HUDEP-2 (cell line): ENCODE data around the gene SYT7.

Experiments
- DNase-seq, 76 experiments: peaks; one replicate each; lab custom pipeline; 2025; ENCODE audit not compliant: unreplicated experiment in 76 of 76; lab: John Stamatoyannopoulos, UW

SYT7 gene

DNA sequence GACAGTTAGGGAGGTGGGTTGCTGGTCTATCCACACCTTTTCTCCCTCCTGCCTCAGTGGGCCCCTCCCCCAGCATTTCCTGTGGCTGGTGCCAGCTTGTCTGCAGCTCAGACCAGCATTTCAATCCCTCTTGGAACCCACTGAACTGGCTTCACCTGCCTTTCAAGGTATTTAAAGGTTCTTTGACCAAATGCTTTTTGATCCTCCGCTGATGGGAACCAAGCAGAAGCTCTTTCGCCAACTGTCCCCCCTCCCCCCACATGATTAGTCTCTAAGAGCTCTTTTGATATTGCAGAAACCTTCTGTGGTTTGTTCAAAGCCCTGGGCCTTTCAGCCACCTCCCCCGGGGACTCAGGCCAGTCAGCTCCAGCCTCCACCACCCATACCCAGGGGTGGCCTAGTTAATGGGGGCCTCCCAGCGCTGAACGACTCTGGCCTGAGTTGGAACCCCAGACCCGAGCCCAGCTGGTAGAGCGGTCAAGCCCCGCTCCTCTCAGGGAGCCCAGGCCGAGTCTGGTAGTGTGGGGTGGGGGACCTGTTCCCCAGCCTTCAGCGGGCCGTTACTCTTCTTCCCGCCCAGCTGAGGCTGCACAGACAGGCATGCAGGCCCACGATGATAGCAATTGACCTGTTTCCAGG, 6.0 kb upstream of the SYT7 start:
- DNase-seq: no peak

DNA sequence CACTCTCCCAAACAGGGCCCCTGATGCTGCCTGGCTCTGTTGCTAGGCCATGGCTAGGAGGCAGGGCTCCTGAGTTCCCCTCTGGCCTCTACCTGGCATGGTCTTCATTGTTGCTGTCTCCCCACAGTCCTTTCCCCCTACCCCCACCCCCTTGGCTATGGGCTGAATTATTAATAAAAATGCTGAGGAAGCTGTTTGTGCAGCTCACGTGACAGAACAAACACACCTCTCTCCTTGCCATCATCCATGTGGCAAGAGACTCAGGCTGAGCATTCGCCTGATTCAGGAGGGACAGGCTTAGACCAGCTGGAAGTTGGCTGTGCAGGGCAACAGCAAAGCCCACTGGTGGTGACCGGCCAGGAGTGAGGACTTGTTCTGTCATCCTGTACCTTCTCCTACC, 4.2 kb upstream of the SYT7 start:
- DNase-seq: no peak

DNA sequence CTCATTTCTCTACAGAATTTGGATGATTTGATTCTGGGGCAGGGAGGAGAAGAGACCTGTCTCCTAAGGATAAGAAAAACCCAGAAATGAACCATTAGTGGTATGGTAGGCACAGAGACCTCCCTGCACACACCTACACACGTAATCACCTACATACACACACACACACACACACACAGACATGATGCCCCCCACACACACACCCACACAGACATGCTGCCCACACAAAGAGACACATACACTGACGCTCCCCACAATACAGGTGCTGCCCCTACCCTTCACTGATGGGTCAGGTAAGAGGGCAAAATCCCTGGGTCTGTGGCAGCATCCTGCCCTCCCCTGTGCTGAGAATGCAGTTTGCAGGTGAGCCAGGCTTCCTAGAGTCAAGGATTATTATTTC, 1.1 kb upstream of the SYT7 start:
- DNase-seq: no peak

DNA sequence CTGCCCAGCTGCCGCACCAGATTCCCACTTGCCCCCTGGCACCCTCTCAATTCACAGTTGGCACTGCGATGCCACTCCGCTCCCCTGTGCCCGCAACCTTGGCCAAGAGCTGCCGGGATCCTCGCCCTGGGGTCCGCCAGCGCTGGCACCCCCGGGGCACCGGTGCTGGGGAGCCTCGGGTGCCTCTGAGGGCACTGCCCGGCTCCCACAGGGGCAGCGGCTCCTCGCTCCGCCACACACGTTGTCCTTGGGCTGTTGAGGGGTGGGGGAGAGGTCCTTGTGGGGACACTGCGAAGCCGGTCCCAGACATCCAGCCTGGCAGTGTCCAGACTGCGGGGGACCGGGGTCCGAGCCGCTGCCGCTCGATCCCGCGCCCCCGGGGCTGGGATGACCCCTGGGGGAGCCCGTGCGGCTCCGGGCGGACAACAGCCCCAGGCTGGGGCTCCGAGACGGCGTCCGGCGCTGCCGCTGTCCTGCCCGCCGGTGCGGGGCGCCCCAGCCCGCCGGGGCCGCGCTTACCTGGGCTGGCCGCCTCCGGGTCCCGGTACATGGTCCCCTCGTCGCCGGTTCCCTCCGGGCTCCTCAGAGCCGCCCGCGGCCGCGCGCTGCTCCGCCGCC, 496 bp downstream of the SYT7 start:
- DNase-seq: no peak

DNA sequence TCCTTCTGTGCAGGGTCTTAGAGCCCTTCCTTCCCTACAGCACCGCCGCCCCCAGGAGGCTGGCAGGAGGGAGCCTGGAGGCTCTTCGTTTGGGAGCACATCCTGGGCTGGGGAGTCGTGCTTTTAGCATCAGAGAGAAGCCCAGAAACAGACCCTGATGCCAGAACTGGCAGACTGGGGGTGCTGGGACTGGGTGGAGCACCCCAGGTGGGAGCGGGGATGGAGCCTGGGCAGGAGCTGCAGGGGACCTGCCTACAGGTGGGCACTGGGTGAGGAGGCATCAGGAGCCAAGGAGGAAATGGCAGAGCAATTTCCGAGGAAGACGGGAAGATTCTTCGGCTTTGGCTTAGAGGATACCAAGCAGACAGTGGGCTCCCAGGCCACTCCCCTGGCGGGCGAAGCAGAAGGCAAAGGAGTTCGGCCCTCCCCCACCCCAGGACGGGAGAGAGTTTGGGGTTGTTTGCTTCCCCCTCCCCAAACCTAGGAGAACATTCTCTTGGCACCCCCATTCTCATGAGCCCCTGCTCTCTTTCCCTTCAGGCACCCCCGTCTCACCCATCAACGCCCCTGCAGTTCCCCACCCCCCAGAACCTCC, 1.1 kb downstream of the SYT7 start:
- DNase-seq: no peak

DNA sequence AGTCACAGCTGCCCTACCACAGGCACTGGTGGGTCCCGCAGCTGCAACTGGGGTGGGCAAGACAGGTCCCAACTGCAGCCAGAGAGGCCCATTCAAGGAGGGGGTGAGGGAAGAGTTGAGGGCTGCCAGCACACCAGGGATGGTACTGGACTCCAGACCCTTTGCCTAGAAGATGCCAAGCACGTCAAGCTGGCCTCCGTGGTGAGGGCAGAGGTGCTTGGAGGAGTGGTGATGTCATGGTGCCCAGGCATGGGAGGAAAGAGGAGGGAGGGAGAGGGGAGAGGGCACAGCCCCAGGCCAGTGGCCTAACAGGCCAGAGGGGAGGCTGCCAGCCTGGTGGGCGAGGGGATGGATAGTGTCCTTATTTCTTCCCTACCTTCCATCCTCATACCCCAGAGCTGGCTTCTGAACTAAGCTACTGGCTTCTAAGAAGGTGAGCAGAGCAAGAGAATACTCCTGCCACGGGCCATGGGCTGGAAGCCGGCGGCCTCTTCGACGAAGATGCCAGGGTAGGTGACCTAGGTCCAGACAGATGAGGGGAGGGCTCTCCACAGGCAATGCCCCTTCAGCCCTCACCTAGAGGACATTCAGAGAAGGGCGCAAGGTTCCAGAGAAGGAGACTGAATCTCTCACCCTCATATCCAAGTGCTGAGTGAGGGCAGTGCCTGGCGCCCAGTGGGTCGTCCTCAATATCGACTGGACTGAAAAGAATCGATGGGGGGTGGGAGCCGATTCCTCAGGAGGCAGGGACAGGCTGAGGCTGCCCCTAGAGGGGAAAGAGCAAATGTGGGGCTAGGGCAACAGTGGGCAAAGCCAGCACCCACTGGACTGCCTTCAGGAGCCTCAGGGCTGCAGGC, 1.8 kb downstream of the SYT7 start:
- DNase-seq: no peak

DNA sequence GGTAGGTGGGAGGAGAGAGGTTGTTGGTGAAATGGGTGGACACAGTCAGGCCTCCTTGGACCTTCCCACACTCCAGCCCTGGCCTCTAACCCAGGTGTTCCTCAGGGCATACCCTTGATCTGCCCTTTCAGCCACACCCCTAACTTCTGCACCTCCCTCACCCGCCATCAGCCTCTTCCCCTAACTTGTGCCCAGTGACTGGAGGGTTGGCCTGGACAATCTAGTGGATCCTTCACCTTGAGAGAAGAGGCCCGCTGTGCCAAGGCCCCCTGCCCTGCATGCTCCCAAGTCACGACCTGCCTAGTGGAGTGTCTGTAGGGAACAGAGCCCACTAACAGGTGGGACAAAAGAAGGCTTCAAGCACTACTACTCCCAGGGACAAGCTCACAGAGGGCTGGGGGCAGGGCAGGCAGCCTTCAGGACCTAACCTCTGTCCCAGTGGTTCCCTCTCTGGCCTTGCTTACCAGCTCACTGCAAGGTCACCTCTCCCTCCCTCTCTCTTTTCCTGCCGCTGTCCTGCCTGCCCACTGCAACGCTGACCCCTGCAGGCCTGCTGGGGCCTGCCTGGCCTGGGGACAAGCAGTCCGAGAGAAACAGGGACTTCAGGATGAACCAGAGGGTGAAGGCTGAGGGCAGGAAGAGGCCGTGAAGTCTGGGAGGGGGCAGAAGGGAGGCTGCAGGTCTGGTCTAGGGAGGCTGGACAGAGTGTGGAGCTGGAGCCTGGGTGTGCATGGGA, 3.3 kb downstream of the SYT7 start:
- peak in 1 of 76 experiments; percentile 5 for DNase-seq

DNA sequence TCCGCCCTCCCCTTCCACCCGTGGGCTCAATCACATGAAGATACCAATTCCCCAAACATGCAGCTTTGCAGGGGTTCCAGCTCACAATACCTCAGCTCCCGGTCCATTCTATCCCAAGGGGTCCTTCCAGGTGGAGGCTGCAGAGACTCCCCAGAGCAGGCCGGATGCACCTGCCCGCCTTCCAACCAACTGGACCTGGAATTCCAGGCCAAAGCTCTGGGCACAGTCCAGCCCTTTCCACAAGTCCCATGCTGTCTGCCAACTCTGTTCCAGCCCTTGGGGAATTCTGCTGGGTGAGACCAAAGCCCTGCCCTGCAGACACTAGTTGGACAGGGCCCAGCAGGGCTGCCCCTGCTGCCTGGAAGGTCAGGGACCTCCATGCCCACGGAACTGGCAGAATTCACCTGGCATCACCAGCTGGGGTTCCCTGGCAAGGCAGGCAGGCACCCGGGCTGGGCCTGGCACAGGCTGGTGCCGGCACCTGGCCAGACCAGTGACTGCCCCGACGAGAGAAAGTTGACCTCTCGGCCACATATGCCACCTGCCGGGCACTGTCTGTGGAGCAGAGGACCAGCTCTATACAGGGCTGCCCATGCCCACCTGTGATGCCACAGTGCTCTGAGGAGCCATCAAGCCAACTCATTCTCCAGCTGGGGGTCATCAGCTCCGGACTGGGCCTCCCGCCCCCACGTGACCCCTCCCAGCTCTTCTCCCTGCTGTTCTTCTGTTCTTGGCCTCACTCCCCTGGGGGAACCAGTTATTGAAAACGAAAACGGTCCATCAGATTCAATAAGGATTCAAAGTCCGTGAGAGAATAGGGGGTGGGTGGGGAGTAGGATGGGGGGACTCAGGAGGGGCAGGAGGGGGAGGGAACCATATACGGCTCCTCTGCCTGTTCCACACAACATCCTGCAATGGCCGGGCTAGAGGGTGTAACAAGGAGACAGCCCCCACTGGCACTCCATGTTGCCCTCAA, 4.7 kb downstream of the SYT7 start:
- DNase-seq: peak in 1 of 76 experiments; percentile 5

DNA sequence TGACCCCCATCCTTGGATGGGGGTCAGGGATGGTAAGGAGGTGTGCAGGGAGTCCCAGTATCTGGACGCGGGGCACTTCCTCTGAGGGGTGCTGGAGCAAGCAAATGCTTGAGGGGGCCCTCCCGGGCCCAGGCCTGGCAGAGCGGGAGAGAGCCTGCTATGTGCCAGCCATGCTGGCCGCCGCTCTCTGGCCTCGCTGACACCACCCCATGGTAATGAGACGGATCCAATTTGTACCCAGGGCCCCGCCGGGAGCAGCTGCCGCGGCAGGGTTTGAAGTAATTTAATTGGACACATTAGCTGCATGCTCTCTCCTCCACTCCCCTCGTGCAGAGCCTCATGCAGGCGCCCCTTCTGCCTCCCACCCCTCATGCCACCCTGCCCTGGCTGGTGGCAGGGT, 6.3 kb downstream of the SYT7 start:
- DNase-seq: no peak

DNA sequence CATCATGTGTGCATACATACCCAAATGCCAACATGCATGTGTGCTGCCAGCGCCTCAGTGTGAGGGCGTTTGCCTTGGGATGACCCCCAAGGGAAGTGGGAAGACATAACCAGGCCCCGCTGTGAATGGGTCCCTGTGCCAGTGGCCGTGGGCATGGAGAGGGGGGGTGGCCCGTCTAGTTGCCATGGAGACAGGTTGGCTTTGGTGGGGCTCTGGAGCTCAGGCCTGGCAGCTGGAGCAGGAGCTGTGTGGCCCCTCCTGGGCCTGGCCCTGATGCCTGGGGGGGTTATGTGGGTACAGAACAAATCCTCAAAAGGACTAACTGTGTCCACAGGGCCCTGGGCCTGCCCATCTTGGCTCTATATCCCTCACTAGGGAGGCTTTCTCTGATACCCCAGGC, 8.0 kb downstream of the SYT7 start:
- no peak for DNase-seq

DNA sequence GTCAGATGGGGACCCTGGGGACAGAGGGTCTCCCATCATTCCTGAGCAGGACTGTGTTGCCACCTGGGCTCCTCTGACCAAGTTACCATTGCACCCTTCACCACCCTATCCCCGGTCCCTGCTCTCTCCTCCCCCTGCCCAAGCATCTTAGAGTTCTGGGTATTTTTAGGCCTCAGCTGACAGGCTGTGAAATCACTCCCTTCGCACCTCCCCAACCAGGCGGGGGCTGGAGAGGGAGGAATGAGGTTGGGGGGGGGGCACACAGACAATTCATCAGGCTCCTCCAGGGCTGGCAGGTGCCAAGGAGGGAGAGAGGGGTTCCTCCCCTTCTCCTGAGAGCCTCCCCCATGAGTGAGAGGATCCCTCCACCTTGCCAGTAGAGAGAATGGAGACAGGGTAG, 9.0 kb downstream of the SYT7 start:
- DNase-seq: no peak

DNA sequence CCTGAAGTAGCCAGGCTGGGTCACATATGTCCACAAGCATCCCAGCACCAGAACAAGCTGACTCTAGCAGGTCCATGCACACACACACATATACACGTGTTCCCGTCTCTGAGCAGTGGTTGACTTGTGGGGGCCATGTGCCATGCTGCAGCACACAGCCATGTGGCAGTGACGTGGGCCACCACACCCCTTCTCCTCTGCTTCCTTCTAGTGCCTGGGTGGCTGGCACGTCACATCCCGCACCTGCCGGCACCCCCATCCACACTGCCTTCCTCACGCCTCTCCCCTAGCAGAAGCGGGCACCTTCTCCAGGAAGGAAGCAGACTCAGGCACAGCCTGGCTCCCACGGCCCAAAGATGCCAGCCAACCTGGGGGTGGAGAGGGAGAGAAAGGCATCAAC, 9.5 kb downstream of the SYT7 start:
- no peak for DNase-seq

DNA sequence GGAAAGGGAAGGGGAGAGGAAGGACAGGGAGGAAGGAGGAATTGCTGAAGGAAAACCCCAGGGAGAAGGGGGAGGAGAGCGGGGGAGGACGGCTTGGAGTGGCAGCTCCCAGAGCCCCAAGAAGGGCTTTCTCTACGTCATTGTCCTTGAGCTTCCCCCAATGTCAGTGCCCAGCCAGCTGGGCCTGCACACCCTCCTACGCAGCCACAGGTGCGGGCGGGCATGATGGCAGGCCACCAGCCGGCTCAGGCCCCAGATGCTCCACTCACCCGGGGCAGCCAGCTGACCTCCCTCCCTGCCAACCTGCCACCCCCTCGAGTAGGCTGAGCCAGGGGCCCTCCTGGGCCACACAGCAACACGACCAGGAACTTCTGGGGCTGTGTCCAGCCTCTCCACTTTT, 11.2 kb downstream of the SYT7 start:
- DNase-seq: no peak

DNA sequence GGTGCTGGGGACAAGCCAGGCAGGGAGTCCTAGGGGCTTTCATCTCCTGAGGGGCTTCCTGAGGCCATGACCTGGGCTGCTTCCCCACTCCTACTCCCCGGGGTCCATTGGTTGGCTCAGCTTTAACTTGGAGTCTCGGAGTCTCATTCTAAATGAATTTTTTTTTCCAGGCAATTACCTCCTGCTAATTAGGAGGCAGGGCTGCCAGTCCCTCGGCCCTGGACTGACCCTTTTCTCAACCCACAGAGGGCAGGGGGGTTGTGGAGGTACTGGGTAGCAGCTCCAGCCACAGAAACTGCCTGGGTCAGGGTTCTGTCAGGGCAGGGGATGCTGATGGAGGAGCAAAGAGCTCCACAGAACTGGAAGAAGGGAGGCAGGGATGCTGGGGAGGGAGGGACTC, 11.9 kb downstream of the SYT7 start:
- DNase-seq: no peak

DNA sequence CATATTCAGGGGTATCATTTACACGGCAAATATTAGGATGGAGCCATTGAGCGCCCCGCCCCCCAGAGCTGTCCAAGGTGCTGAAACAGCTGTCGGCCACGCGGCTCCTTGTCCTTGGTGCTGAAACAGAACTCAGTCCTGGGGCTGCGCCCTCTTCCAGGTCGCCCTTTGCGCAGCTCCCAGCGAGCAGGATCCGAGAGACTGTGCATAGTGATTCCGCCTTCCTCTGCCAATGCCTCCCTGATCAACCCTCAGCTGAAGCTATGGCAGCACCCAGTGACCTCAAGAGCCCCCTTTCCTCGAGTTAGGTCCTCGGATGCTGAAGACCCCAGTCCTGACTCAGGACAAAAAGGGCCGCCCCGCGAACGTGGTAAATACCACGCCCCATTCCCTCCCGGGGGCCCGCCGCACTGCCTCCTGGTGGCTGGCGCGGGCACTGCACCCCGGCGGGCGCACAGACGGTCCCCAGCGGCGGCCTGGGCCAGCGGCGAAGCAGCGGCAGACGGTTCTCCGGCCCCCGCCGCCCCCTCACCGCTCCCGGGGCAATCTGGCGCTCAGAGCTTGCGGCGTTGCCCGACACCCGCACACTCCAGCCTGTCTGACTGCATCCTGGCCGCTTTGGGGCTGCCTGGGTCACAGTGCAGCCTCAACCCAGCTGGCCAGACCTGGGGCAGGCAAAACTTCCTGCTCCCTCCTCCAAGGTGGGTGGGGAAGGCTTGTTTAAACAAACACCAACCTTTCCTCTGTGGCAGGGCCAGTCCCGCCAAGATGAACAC, 13.4 kb downstream of the SYT7 start:
- peak in 64 of 76 experiments; percentile 8 to 80 (median 62) for DNase-seq

DNA sequence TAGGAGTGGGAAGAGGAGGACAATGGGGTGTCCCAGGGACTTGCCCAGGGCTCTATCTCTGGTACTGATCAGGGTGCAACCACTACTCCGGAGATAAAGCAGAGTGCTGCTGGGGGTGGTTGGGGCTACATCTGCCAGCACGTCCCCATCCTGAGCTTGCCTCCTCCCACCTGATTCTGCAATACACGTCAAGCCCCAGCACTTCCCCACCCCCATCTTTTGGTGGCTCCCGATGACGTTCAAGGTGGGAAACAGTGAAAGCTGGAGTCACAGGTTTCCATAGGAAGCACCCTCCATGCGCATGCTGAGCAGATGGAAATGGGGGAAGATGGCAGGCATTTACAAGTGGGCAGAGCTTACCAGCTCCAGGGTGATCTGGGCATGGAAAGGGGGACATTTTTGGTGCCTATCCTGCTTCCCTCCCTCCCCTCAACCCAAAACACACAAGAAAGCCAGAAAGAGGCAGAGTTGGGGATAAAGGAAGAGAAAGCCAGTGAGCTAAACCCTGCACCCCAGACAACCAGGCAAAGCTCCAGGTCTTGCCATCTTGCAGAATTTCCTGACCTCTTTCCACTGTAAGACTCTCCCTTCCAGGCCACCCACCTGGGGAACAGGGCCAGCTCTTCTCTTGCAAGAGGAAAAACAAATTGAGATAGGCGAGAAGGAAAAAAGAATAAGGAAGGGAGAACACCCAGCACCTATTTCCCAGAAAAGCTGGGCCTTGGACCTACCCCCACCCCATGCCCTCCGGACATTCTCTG, 15.8 kb downstream of the SYT7 start:
- no peak for DNase-seq

DNA sequence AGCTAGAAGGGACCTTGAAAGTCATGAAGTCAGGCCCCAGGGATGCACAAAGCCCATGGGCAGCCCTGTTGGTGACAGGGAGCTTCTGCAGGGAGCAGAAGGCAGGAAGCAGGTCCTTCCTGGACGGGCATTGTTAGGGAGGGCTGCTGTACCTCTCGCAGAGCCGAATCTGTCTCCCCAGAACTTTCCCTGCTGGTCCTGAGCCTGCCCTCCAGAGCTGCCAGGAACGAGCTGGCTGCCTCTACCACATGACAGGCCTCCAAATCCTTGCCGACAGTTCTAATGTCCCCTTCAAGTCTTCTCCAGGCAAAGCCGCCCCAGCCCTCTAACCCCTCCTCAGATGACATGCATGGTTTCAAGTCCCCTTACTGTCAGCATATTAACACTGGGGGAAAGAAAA, 20.1 kb downstream of the SYT7 start:
- no peak for DNase-seq

DNA sequence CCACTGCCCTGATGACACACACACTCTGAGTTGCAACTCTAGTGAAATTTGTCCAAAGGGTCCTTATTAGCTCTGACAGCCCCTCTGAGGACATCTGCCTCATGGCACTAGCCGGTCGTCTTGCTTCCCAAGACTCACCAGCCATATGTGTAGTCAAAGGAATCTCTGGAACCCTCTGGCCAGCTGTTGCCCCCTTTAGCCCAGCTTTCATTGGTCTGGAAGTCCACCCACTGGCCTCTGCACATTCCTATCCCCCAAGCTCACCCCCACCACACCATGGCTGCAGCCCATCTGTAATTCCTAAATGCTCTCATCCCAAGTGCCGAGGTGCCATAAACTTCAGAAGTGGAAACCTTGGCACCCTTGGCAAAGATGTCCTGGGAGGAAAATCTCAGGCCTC, 24.3 kb downstream of the SYT7 start:
- no peak for DNase-seq
